CD8-positive, alpha-beta memory T cell (primary cell): Measurements from ENCODE around the gene MEIOSIN. TPM values are rescaled to one million over a fixed set of nuclear protein-coding genes. Genes with fewer than 3 reads are reported as not detected.

Source experiments
- polyA plus RNA-seq: library from polyadenylated mRNA; unstranded; fragments of 300-500 nt; fragmentation: Illumina TruSeq; gene quantifications from one replicate; pipeline ENCODE4 v1.2.3, GENCODE V29; 2021
- total RNA-seq, 2 experiments: library from RNA; stranded (reverse); gene quantifications; one replicate each; pipeline ENCODE4 v1.2.3, GENCODE V29; 2021

MEIOSIN gene
- total and polyA plus RNA-seq, 3 experiments from 2014 or later = not detected

Other genes with a start within 250 kb of the MEIOSIN start
- gene RTN2, start 236.4 kb upstream of the MEIOSIN start, total RNA-seq = 1 to 10 TPM; 2.7 to 3.7 TPM
- 0.71 TPM for gene RTN2, start 236.4 kb upstream of the MEIOSIN start, polyA plus RNA-seq
- 1 to 10 TPM; 2.5 to 3.3 TPM for gene PPM1N, start 235.0 kb upstream of the MEIOSIN start, total RNA-seq
- gene PPM1N, start 235.0 kb upstream of the MEIOSIN start, polyA plus RNA-seq = 4.6 TPM
- 100 to 1,000 TPM; 154 to 170 TPM for gene VASP, start 226.0 kb upstream of the MEIOSIN start, total RNA-seq
- 61.8 TPM for gene VASP, start 226.0 kb upstream of the MEIOSIN start, polyA plus RNA-seq
- gene OPA3, start 148.6 kb upstream of the MEIOSIN start, total RNA-seq = 10 to 100 TPM; 14.2 to 17.5 TPM
- gene OPA3, start 148.6 kb upstream of the MEIOSIN start, polyA plus RNA-seq = 18.1 TPM
- not detected for gene GPR4, start 131.2 kb upstream of the MEIOSIN start, total RNA-seq
- not detected for gene GPR4, start 131.2 kb upstream of the MEIOSIN start, polyA plus RNA-seq
- 100 to 1,000 TPM; 122 to 128 TPM for gene EML2, start 94.0 kb upstream of the MEIOSIN start, total RNA-seq
- 18.8 TPM for gene EML2, start 94.0 kb upstream of the MEIOSIN start, polyA plus RNA-seq
- 1 to 10 TPM; 1.7 to 1.9 TPM for gene GIPR, start 65.2 kb upstream of the MEIOSIN start, total RNA-seq
- 0.21 TPM for gene GIPR, start 65.2 kb upstream of the MEIOSIN start, polyA plus RNA-seq
- gene SNRPD2, start 41.5 kb upstream of the MEIOSIN start, total RNA-seq = 100 to 1,000 TPM; 738 to 747 TPM
- gene SNRPD2, start 41.5 kb upstream of the MEIOSIN start, polyA plus RNA-seq = 1,016 TPM
- gene QPCTL, start 40.8 kb upstream of the MEIOSIN start, total RNA-seq = 10 to 100 TPM; 11.3 to 11.5 TPM
- gene QPCTL, start 40.8 kb upstream of the MEIOSIN start, polyA plus RNA-seq = 2.0 TPM
- 10 to 100 TPM; 25.2 to 30.4 TPM for gene FBXO46, start 2.5 kb upstream of the MEIOSIN start, total RNA-seq
- gene FBXO46, start 2.5 kb upstream of the MEIOSIN start, polyA plus RNA-seq = 21.1 TPM
- 1 to 10 TPM; 2.5 to 2.6 TPM for gene SIX5, start 35.8 kb downstream of the MEIOSIN start, total RNA-seq
- 0.23 TPM for gene SIX5, start 35.8 kb downstream of the MEIOSIN start, polyA plus RNA-seq
- gene DMPK, start 49.1 kb downstream of the MEIOSIN start, total RNA-seq = 10 to 100 TPM; 27.1 to 28.2 TPM
- gene DMPK, start 49.1 kb downstream of the MEIOSIN start, polyA plus RNA-seq = 1.6 TPM
- 10 to 100 TPM; 57.6 to 62.9 TPM for gene DMWD, start 59.4 kb downstream of the MEIOSIN start, total RNA-seq
- 25.6 TPM for gene DMWD, start 59.4 kb downstream of the MEIOSIN start, polyA plus RNA-seq
- gene RSPH6A, start 81.9 kb downstream of the MEIOSIN start, total RNA-seq = under 1 TPM; 0.16 to 0.22 TPM
- gene RSPH6A, start 81.9 kb downstream of the MEIOSIN start, polyA plus RNA-seq = not detected
- 100 to 1,000 TPM; 116 to 119 TPM for gene SYMPK, start 129.7 kb downstream of the MEIOSIN start, total RNA-seq
- gene SYMPK, start 129.7 kb downstream of the MEIOSIN start, polyA plus RNA-seq = 17.5 TPM
- under 1 TPM; 0.59 to 0.62 TPM for gene FOXA3, start 130.9 kb downstream of the MEIOSIN start, total RNA-seq
- gene FOXA3, start 130.9 kb downstream of the MEIOSIN start, polyA plus RNA-seq = not detected
- 10 to 100 TPM; 17.9 to 18.6 TPM for gene IRF2BP1, start 152.7 kb downstream of the MEIOSIN start, total RNA-seq
- gene IRF2BP1, start 152.7 kb downstream of the MEIOSIN start, polyA plus RNA-seq = 8.5 TPM
- gene MYPOP, start 169.2 kb downstream of the MEIOSIN start, total RNA-seq = 1 to 10 TPM; 4.9 to 5.8 TPM
- gene MYPOP, start 169.2 kb downstream of the MEIOSIN start, polyA plus RNA-seq = 0.46 TPM
- not detected for gene NANOS2, start 181.3 kb downstream of the MEIOSIN start, total RNA-seq
- gene NANOS2, start 181.3 kb downstream of the MEIOSIN start, polyA plus RNA-seq = not detected
- not detected for gene NOVA2, start 240.4 kb downstream of the MEIOSIN start, total RNA-seq
- gene NOVA2, start 240.4 kb downstream of the MEIOSIN start, polyA plus RNA-seq = not detected